Keratinocyte (primary cell): ENCODE data around the gene GPR171. TPM values are rescaled to one million over a fixed set of nuclear protein-coding genes. Genes with fewer than 3 reads are reported as not detected.

Experiments used
- DNase-seq: peaks from one replicate; pipeline ENCODE4 v3.0.0-alpha.2; 2011; ENCODE audit warnings: low read depth, missing footprints, low spot score
- FAIRE-seq: peaks from 2 replicates; lab custom pipeline; 2011; peaks lifted over from hg19 to GRCh38; lab: Jason Lieb, UNC
- H2AFZ ChIP-seq: 2 replicates; pipeline ENCODE4 v1.6.0; 2012; ENCODE audit warnings: low read length, control low read depth, inconsistent platforms; ENCODE audit not compliant: control insufficient read depth
- H3K27ac ChIP-seq: 2 replicates; pipeline ENCODE4 v1.5.1; 2011; ENCODE audit warnings: low read length; ENCODE audit not compliant: control insufficient read depth, insufficient read depth
- H3K27me3 ChIP-seq: 3 replicates; pipeline ENCODE4 v1.6.0; 2011; ENCODE audit warnings: low read length; ENCODE audit not compliant: control insufficient read depth, insufficient read depth; ENCODE audit errors: extremely low read depth
- H3K36me3 ChIP-seq, 2 experiments: 2 replicates in 1 of 2; 3 replicates in 1 of 2; pipeline ENCODE4 v1.5.1; 2011; ENCODE audit warnings: low read length in 2 of 2, mild to moderate bottlenecking in 1 of 2; ENCODE audit not compliant: control insufficient read depth in 2 of 2, insufficient read depth in 2 of 2; ENCODE audit errors: extremely low read depth in 1 of 2
- H3K4me1 ChIP-seq: 3 replicates; pipeline ENCODE4 v1.5.1; 2011; ENCODE audit warnings: low read length; ENCODE audit not compliant: control insufficient read depth, insufficient read depth; ENCODE audit errors: extremely low read depth
- H3K4me2 ChIP-seq: 3 replicates; pipeline ENCODE4 v1.6.0; 2011; ENCODE audit warnings: low read depth, low read length; ENCODE audit not compliant: control insufficient read depth, insufficient read depth; ENCODE audit errors: extremely low read depth
- H3K4me3 ChIP-seq, 3 experiments: fragments of 200-600 bp in 1 of 3; sonication (generic) in 1 of 3; 2 replicates in 2 of 3; 3 replicates in 1 of 3; pipeline ENCODE4 v1.5.1; 2011 to 2016; ENCODE audit warnings: low read length in 3 of 3, mild to moderate bottlenecking in 3 of 3, control low read depth in 2 of 3, inconsistent platforms in 1 of 3, low read depth in 1 of 3, mixed read lengths in 1 of 3, mixed run types in 1 of 3, moderate library complexity in 1 of 3; ENCODE audit not compliant: control insufficient read depth in 2 of 3, insufficient read depth in 2 of 3; ENCODE audit errors: extremely low read depth in 1 of 3
- H3K79me2 ChIP-seq: 2 replicates; pipeline ENCODE4 v1.6.0; 2012; ENCODE audit warnings: low read length; ENCODE audit not compliant: control insufficient read depth, insufficient read depth
- H3K9ac ChIP-seq: 3 replicates; pipeline ENCODE4 v1.6.0; 2011; ENCODE audit warnings: low read length; ENCODE audit not compliant: control insufficient read depth, insufficient read depth; ENCODE audit errors: extremely low read depth
- H3K9me1 ChIP-seq: 3 replicates; pipeline ENCODE4 v1.6.0; 2011; ENCODE audit warnings: low read length; ENCODE audit not compliant: control insufficient read depth, insufficient read depth; ENCODE audit errors: extremely low read depth
- H3K9me3 ChIP-seq: 2 replicates; pipeline ENCODE4 v1.5.1; 2012; ENCODE audit warnings: low read depth, low read length; ENCODE audit not compliant: control insufficient read depth
- H4K20me1 ChIP-seq: 3 replicates; pipeline ENCODE4 v1.6.0; 2011; ENCODE audit warnings: low read length; ENCODE audit not compliant: control insufficient read depth, insufficient read depth; ENCODE audit errors: extremely low read depth
- CTCF ChIP-seq, 3 experiments: IDR thresholded peaks in 1 of 3; conservative IDR thresholded peaks in 1 of 3; optimal IDR thresholded peaks in 1 of 3; 2 replicates in 2 of 3; 3 replicates in 1 of 3; pipeline versions ENCODE3 to v1.5.1; 2011; ENCODE audit warnings: low read length in 3 of 3, mild to moderate bottlenecking in 3 of 3, moderate library complexity in 2 of 3, control low read depth in 1 of 3, inconsistent platforms in 1 of 3; ENCODE audit not compliant: insufficient read depth in 2 of 3; ENCODE audit errors: extremely low read depth in 1 of 3
- EZH2 ChIP-seq: IDR thresholded peaks from one replicate; pipeline ENCODE4 v1.6.1; 2012; ENCODE audit warnings: inconsistent platforms, mild to moderate bottlenecking, low read length, moderate library complexity
- dilution Hi-C: fragments of 300-500 bp; cut with MboI; formaldehyde crosslinking; loops from one replicate; pipeline ENCODE4 v1.7.0; 2020; ENCODE audit warnings: low sequenced_read_pairs; ENCODE audit not compliant: extremely low pct_ligation_motif_present
- polyA plus RNA-seq, 5 experiments: library from polyadenylated mRNA; depleted of rRNA in 3 of 5; stranded (reverse) in 3 of 5; stranded (forward) in 1 of 5; unstranded in 1 of 5; fragments of >200 nt; gene quantifications; 1 replicate in 1 of 5; 2 replicates in 3 of 5; 3 replicates in 1 of 5; pipeline versions ENCODE4 v1.2.1 to v1.2.3, GENCODE V29; 2011 to 2012; ENCODE audit warnings: missing spikeins in 2 of 5, low read depth in 1 of 5, low replicate concordance in 1 of 5

GPR171 gene
- polyA plus RNA-seq, 1 donor (not counting 4 experiments of a cell fraction or from before 2014, with no cell fraction given), result not detected

- Histone ChIP-seq H3K4me2 (no peak overlapping the region), H3K4me3 (no peak overlapping the region), H2AFZ (no peak overlapping the region), H3K9me1 (no peaks in the 10 kb centered on the region), H3K4me1 (no peaks in the 10 kb centered on the region), H4K20me1 (no peaks in the 10 kb centered on the region), H3K9ac (no peak overlapping the region), H3K27ac (no peak overlapping the region), H3K27me3 (no peaks in the 10 kb centered on the region), H3K9me3 (no peaks in the 10 kb centered on the region), H3K36me3 (no peaks in the 10 kb centered on the region), H3K79me2 (no peaks in the 10 kb centered on the region)
- FAIRE-seq (no peak), DNase-seq (no peak)
- dilution Hi-C loops, result no loop called here
- TF ChIP-seq EZH2 (no peak), CTCF (optimal IDR thresholded peaks at IDR 0.05 in 1 of 3, IDR thresholded peaks at IDR 0.05 in 1 of 3, conservative IDR thresholded peaks at IDR 0.05 in 1 of 3; ENCODE audit: extremely low read depth in 1 of 3, insufficient read depth in 2 of 3, low read length in 3 of 3) (no peak)
Observed at GRCh38 chr3:151175952-151176351, 27.1 kb downstream of the GPR171 start.

GRCh38 chr3:151174351-151174750, 28.7 kb downstream of the GPR171 start:
- no peaks in the 10 kb centered on the region for H3K36me3 ChIP-seq
- FAIRE-seq, result no peak
- H3K9me3 ChIP-seq, result no peaks in the 10 kb centered on the region
- H3K4me1 ChIP-seq, result no peaks in the 10 kb centered on the region
- no peak overlapping the region for H2AFZ ChIP-seq
- dilution Hi-C loops, result no loop called here
- H3K27ac ChIP-seq, result no peak overlapping the region
- TF ChIP-seq EZH2, result no peak
- TF ChIP-seq CTCF (optimal IDR thresholded peaks at IDR 0.05 in 1 of 3, IDR thresholded peaks at IDR 0.05 in 1 of 3, conservative IDR thresholded peaks at IDR 0.05 in 1 of 3; ENCODE audit: extremely low read depth in 1 of 3, insufficient read depth in 2 of 3, low read length in 3 of 3), result no peak
- H3K27me3 ChIP-seq, result no peaks in the 10 kb centered on the region
- no peaks in the 10 kb centered on the region for H3K9me1 ChIP-seq
- H4K20me1 ChIP-seq, result no peaks in the 10 kb centered on the region
- DNase-seq, result no peak
- H3K79me2 ChIP-seq, result no peaks in the 10 kb centered on the region
- H3K4me2 ChIP-seq, result no peak overlapping the region
- no peak overlapping the region for H3K4me3 ChIP-seq
- H3K9ac ChIP-seq, result no peak overlapping the region
